T-cell (primary cell): Measurements from ENCODE around the gene SMAD4. TPM values are rescaled to one million over a fixed set of nuclear protein-coding genes. Genes with fewer than 3 reads are reported as not detected.
A peak's percentile ranks its signal among the peaks of the same experiment; 100 is the strongest.

Source experiments
- ATAC-seq, 4 experiments: fragments of 200-7000 bp in 3 of 4; fragments of 150-1000 bp in 1 of 4; cut with Tn5 transposase; replicated peaks in 1 of 4; 1 replicate in 3 of 4; 2 replicates in 1 of 4; pipeline ENCODE4 v1.10.0; 2021; ENCODE audit warnings: moderate library complexity in 3 of 4, mild to moderate bottlenecking in 2 of 4, moderate number of reproducible peaks in 1 of 4
- CTCF ChIA-PET, 2 donors: fragments of 300-600 bp; sonication (Branson Sonifier 250); formaldehyde crosslinking; loops; one replicate each; lab custom pipeline; 2022; ENCODE audit warnings: antibody characterized with exemption in 2 of 2; lab: Charles Lee
- POLR2A ChIA-PET, 2 donors: fragments of 300-600 bp; sonication (Branson Sonifier 250); formaldehyde crosslinking; loops; one replicate each; lab custom pipeline; 2022; ENCODE audit warnings: antibody characterized with exemption in 2 of 2; lab: Charles Lee
- DNase-seq, 35 experiments: peaks; one replicate each; pipeline versions ENCODE4 v3.0.0 to v3.0.0-alpha.2; 2013 to 2023
- H3K27ac ChIP-seq: one replicate; pipeline ENCODE4 v1.5.1; 2013; ENCODE audit warnings: low read length
- H3K27me3 ChIP-seq, 2 experiments: replicated peaks in 1 of 2; 1 replicate in 1 of 2; 2 replicates in 1 of 2; pipeline versions ENCODE4 v1.6.1 to v1.7.0; 2013; ENCODE audit warnings: low read length in 1 of 2, mixed read lengths in 1 of 2; ENCODE audit not compliant: control insufficient read depth in 2 of 2, insufficient read depth in 2 of 2; ENCODE audit errors: extremely low read depth in 1 of 2
- H3K36me3 ChIP-seq, 2 donors: 1 replicate in 1 of 2; 2 replicates in 1 of 2; pipeline versions ENCODE4 v1.6.1 to v1.7.0; 2013; ENCODE audit warnings: low read length in 1 of 2; ENCODE audit not compliant: control insufficient read depth in 2 of 2, insufficient read depth in 1 of 2; ENCODE audit errors: extremely low read depth in 1 of 2
- H3K4me1 ChIP-seq, 2 experiments: 1 replicate in 1 of 2; 2 replicates in 1 of 2; pipeline versions ENCODE4 v1.6.1 to v1.7.0; 2013; ENCODE audit warnings: low read length in 2 of 2, mixed read lengths in 1 of 2; ENCODE audit not compliant: insufficient read depth in 2 of 2, control insufficient read depth in 1 of 2; ENCODE audit errors: extremely low read depth in 1 of 2
- H3K4me3 ChIP-seq, 2 donors: 1 replicate in 1 of 2; 2 replicates in 1 of 2; pipeline versions ENCODE4 v1.5.1 to v1.7.0; 2013; ENCODE audit warnings: mild to moderate bottlenecking in 2 of 2, low read length in 1 of 2, moderate library complexity in 1 of 2; ENCODE audit not compliant: control insufficient read depth in 1 of 2; ENCODE audit errors: extremely low read depth in 1 of 2
- H3K9me3 ChIP-seq: 2 replicates; pipeline ENCODE4 v1.7.0; 2013
- H3K27ac Mint-ChIP-seq, 2 donors: one replicate each; pipeline ENCODE4 v1.8.0; 2020 to 2021; ENCODE audit warnings: mild to moderate bottlenecking in 2 of 2, mixed read lengths in 2 of 2
- H3K27me3 Mint-ChIP-seq, 2 donors: one replicate each; pipeline ENCODE4 v1.8.0; 2021 to 2022; ENCODE audit warnings: mixed read lengths in 2 of 2
- H3K36me3 Mint-ChIP-seq: one replicate; pipeline ENCODE4 v1.8.0; 2021; ENCODE audit warnings: mixed read lengths
- H3K4me1 Mint-ChIP-seq, 3 donors: one replicate each; pipeline ENCODE4 v1.8.0; 2020 to 2022; ENCODE audit warnings: mixed read lengths in 3 of 3, mild to moderate bottlenecking in 1 of 3
- H3K4me3 Mint-ChIP-seq, 3 donors: one replicate each; pipeline ENCODE4 v1.8.0; 2020 to 2022; ENCODE audit warnings: mild to moderate bottlenecking in 3 of 3, mixed read lengths in 3 of 3, moderate library complexity in 3 of 3
- H3K9me3 Mint-ChIP-seq, 3 donors: one replicate each; pipeline ENCODE4 v1.8.0; 2020 to 2022; ENCODE audit warnings: mixed read lengths in 3 of 3
- WGBS: methylation state at CpG from one replicate; pipeline ENCODE4 v1.1.5; 2013; ENCODE audit warnings: missing lambda C conversion rate; ENCODE audit not compliant: insufficient coverage; 5-methylcytosine and 5-hydroxymethylcytosine counted together
- total RNA-seq, 35 experiments: library from RNA in 6 of 35; stranded (reverse) in 6 of 35; fragments of 120-200 nt in 1 of 35; gene quantifications; one replicate each; pipeline versions ENCODE4 v1.2.1 to v1.2.4 and lab custom pipeline; 2013 to 2026

The SMAD4 gene
- total RNA-seq, 5 donors from 2014 or later (not counting 1 experiment from before 2014, with no cell fraction given) = 80.9 to 124 (median 117) TPM

GRCh38 chr18:51017140-51017879 is 12.7 kb upstream of the SMAD4 start:
- Histone ChIP-seq H3K27me3 (no peaks in the 10 kb centered on the region), H3K4me1 (no peaks in the 10 kb centered on the region), H3K4me3 (no peak overlapping the region), H3K9me3 (no peaks in the 10 kb centered on the region), H3K27ac (no peak overlapping the region), H3K36me3 (peaks cover 0 to 7% of the 10 kb centered on the region in 2 donors)
- H3K27ac Mint-ChIP-seq = no peak overlapping the region
- no peak overlapping the region for H3K4me3 Mint-ChIP-seq
- ChIA-PET POLR2A (no interaction called here), CTCF (no interaction called here)
- H3K9me3 Mint-ChIP-seq = no peaks in the 10 kb centered on the region
- H3K27me3 Mint-ChIP-seq = no peaks in the 10 kb centered on the region
- DNase-seq (no peak), ATAC-seq (no peak)
- H3K36me3 Mint-ChIP-seq = peaks cover 10% of the 10 kb centered on the region
- WGBS = 80% methylated on average over 5 of the region's 8 CpGs
- H3K4me1 Mint-ChIP-seq = peaks cover 0 to 2% (median 0%) of the 10 kb centered on the region in 3 donors

- ATAC-seq (no peak), DNase-seq (no peak)
- Histone ChIP-seq H3K36me3 (peaks cover under 1 to 7% of the 10 kb centered on the region in 2 donors), H3K4me1 (peaks cover 0 to 2% of the 10 kb centered on the region in 2 experiments), H3K4me3 (no peak overlapping the region), H3K27me3 (no peaks in the 10 kb centered on the region), H3K9me3 (no peaks in the 10 kb centered on the region), H3K27ac (no peak overlapping the region)
- H3K36me3 Mint-ChIP-seq = peaks cover 12% of the 10 kb centered on the region
- peaks cover 0 to 5% (median 5%) of the 10 kb centered on the region in 3 donors for H3K9me3 Mint-ChIP-seq
- WGBS = 100% methylated on average over 2 of the region's 5 CpGs
- H3K4me3 Mint-ChIP-seq = no peak overlapping the region
- peaks cover 5 to 7% (median 6%) of the 10 kb centered on the region in 3 donors for H3K4me1 Mint-ChIP-seq
- H3K27ac Mint-ChIP-seq = no peak overlapping the region
- H3K27me3 Mint-ChIP-seq = no peaks in the 10 kb centered on the region
- ChIA-PET CTCF (no interaction called here), POLR2A (no interaction called here)
These were observed 9.5 kb upstream of the SMAD4 start for GRCh38 chr18:51020536-51020935.

- WGBS = 90% methylated on average over 2 of the region's 5 CpGs
- no peak for ATAC-seq
- H3K4me1 ChIP-seq = peaks cover 0 to 2% of the 10 kb centered on the region in 2 experiments
- no peak for DNase-seq
- peaks cover 7 to 9% of the 10 kb centered on the region in 2 donors for H3K36me3 ChIP-seq
- CTCF ChIA-PET = interaction anchor here in 1 of 2 donors (0.9 kb wide), 1 partner anchor 201 kb away, joined by 3 read pairs; no protein-coding TSS in a partner anchor
- H3K9me3 ChIP-seq = no peaks in the 10 kb centered on the region
- POLR2A ChIA-PET = no interaction called here
- H3K27me3 ChIP-seq = no peaks in the 10 kb centered on the region
- Mint-ChIP-seq H3K4me3 (no peak overlapping the region), H3K36me3 (peaks cover 10% of the 10 kb centered on the region), H3K9me3 (peaks cover 0 to 5% (median 5%) of the 10 kb centered on the region in 3 donors), H3K4me1 (peaks cover 5 to 7% (median 6%) of the 10 kb centered on the region in 3 donors), H3K27ac (no peak overlapping the region), H3K27me3 (no peaks in the 10 kb centered on the region)
- H3K27ac ChIP-seq = no peak overlapping the region
- H3K4me3 ChIP-seq = no peak overlapping the region
These were observed 8.6 kb upstream of the SMAD4 start for GRCh38 chr18:51021226-51021965.

GRCh38 chr18:51025512-51025911 is 4.5 kb upstream of the SMAD4 start:
- H3K27me3 ChIP-seq = no peaks in the 10 kb centered on the region
- peaks cover 10% of the 10 kb centered on the region for H3K36me3 Mint-ChIP-seq
- H3K27me3 Mint-ChIP-seq = no peaks in the 10 kb centered on the region
- no peak for ATAC-seq
- WGBS = 100% methylated on average over 1 of the region's 2 CpGs
- peaks cover 6 to 14% of the 10 kb centered on the region in 2 experiments for H3K4me1 ChIP-seq
- no peak overlapping the region for H3K27ac ChIP-seq
- DNase-seq = no peak
- no peak overlapping the region for H3K4me3 ChIP-seq
- H3K4me3 Mint-ChIP-seq = no peak overlapping the region
- peaks cover 0 to 12% of the 10 kb centered on the region in 2 donors for H3K36me3 ChIP-seq
- H3K4me1 Mint-ChIP-seq = peaks cover 24 to 33% (median 24%) of the 10 kb centered on the region in 3 donors
- ChIA-PET CTCF (interaction anchor here in 1 of 2 donors (0.6 kb wide), 1 partner anchor 44 kb away, joined by 4 read pairs; no protein-coding TSS in a partner anchor), POLR2A (interaction anchor here in 1 of 2 donors (0.5 to 0.6 kb wide), 2 partner anchors 13 to 37 kb away, joined by 3 read pairs; no protein-coding TSS in a partner anchor)
- H3K9me3 Mint-ChIP-seq = peaks cover 0 to 5% (median 5%) of the 10 kb centered on the region in 3 donors
- no peak overlapping the region for H3K27ac Mint-ChIP-seq
- no peaks in the 10 kb centered on the region for H3K9me3 ChIP-seq

- peaks cover 0 to 4% (median 4%) of the 10 kb centered on the region in 3 donors for H3K9me3 Mint-ChIP-seq
- Histone ChIP-seq H3K27ac (no peak overlapping the region), H3K4me1 (peaks cover 22 to 23% of the 10 kb centered on the region in 2 experiments), H3K36me3 (peaks cover 0 to 13% of the 10 kb centered on the region in 2 donors), H3K9me3 (no peaks in the 10 kb centered on the region), H3K27me3 (no peaks in the 10 kb centered on the region), H3K4me3 (no peak overlapping the region)
- peaks cover 44 to 58% (median 47%) of the 10 kb centered on the region in 3 donors for H3K4me1 Mint-ChIP-seq
- no peaks in the 10 kb centered on the region for H3K27me3 Mint-ChIP-seq
- peak overlapping the region; percentile 94 to 98 (median 96) for H3K4me3 Mint-ChIP-seq
- ChIA-PET CTCF (interaction anchor here (0.5 to 2.4 kb wide), 4 partner anchors 21 to 169 kb away, joined by 3 to 11 read pairs (median 4); no protein-coding TSS in a partner anchor), POLR2A (interaction anchor here in 1 of 2 donors (0.8 to 1.5 kb wide), 2 partner anchors 16 to 150 kb away, joined by 3 to 6 read pairs; no protein-coding TSS in a partner anchor)
- H3K36me3 Mint-ChIP-seq = peaks cover 10% of the 10 kb centered on the region
- H3K27ac Mint-ChIP-seq = peak overlapping the region in 1 of 2 donors; percentile 36
- DNase-seq (peak in 1 of 35 experiments; percentile 25), ATAC-seq (no peak)
- 48% methylated on average over 2 of the region's 4 CpGs for WGBS
These were observed 1.7 kb upstream of the SMAD4 start for GRCh38 chr18:51028201-51028805.
